Inflammatory macrophage treated with lipopolysaccharide for 1 hour (primary cell): ENCODE results near the gene DIP2C.
"Not testable (repeated sequence)": the region's sequence is repeated elsewhere in the genome, so short reads cannot be mapped to it uniquely, and the experiment has no call there.

ENCODE experiments used
- DNase-seq, 2 donors: peaks; one replicate each; pipeline ENCODE4 v3.0.0-alpha.2; 2020 to 2022

Gene DIP2C

DNA sequence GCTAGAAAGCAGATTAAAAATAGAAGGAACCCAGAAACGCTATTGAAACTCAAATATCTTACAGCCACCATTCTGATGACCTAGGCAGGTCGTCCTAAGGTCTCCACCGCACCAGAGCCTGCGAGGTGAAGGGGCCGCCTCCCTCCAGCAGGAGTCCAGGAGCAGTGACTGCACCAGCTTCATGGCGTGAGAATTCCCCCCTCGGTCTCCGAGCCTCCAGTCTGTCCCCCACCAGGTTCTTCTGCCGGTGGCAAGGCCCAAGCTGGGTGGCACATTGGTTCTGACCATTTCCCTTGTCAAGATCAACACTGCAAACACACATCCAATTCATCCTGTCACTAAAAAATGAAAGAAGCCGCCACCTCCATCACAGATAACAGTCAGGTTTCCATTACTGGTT is 98.7 kb downstream of the DIP2C start:
- no peak for DNase-seq

DNA sequence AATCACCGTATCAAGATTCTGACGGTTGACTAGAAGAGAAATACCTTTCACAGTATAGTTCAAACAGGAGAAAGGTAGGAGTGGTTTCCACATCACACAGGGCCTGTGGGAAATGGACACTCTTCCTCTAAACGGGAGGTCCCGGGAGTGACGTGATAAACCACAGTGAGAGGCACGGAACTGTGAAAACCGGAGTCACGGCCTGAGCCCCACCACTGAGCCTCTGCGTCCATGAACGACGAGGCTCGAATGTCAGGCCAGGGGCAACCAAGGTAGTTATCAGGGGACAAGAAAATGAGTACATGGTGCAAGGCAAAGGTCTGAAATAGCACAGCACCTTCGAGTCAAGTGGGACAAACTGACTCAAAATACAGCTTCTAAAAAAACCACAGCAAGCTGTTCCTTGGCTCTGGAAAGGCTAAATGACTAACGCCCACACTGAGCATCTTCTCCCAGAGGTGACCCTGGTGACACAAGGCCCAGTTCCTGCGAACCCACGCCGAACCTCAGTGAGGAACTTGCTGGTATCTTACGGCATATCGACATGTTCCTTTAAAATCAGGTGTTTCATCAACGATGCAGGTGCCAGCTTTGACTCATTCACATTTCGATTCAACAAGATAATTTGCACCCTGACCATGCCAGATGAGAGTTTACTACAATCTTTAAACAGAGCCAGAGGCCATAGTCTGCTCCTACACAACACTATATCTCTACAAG is 99.3 kb downstream of the DIP2C start:
- DNase-seq: no peak

DNA sequence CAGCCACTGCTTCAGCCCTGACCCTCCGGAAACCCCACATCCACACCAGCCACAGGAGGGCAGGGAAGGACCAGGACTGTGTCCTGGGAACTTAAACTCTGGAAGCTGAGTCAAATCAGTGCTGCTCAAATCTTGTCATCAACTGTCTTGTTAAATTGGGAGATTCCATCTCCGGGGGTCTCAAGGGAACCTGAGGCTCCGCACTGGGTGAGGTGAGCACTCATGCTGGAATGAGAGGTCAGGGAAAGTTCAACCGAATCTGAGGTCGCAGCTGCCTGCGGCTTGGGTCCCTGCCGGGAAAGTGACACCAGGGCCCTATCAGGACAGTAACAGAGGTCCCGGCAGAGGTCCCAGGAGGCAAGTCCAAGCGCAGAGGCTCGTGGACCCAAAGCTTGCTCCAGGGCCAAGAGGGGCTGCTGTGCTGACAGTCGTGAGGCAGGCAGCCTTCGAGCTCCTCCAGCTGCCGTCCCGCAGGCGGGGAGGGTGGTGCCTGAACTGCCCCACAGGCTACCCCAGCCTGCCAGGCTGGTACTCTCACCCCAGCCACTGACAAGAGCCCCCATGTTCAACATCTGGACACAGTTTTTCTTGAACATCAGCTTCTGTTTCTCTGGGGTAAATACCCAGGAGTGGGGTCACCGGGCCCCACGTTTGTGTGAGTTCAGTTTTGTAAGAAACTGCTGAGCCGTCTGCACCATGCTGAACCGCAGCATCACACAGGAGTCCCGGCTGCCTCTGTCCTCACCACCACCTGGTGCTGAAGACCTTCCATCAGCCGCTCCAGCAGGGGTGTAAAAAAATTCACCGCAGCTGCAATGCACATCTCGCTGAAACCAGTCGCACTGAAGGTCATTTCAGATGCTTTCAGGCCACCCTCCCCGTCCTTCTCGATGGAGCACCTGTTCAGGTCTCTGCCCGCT is 101.0 kb downstream of the DIP2C start:
- DNase-seq: no peak

DNA sequence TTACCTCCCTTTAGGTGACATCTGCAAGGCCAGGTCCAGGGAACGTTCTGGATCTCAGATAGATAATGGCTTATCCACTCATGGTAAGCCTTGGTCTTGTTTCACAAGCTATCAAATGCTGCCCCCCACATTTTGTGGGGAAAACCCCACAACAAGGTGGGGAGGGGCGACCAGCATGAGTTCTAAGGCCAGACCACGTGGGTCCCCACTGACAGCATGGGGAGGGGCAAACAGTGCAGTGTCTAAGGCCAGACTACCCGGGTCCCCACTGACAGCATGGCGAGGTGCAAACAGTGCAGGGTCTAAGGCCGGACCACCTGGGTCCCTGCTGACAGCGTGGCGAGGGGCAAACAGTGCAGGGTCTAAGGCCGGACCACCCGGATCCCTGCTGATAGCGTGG is 102.8 kb downstream of the DIP2C start:
- no peak for DNase-seq

DNA sequence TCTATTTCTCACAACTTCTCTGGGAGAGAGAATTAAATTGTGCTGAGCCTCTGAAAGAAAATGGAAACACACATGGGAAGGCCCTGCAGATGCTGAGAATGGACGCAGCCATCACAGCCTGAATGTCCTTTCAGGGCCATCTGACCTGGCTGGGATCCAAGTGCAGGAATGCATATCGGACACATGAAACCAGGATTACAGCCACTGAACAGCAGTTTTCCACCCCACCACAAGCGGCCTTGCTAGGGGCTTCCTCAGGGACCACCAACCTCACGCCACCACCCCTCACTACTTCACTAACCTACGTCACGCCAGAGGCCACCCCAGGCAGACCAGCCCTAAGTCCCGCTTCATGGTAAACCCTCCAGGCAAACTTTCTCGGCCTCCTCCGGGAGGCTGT is 103.3 kb downstream of the DIP2C start:
- DNase-seq: no peak

DNA sequence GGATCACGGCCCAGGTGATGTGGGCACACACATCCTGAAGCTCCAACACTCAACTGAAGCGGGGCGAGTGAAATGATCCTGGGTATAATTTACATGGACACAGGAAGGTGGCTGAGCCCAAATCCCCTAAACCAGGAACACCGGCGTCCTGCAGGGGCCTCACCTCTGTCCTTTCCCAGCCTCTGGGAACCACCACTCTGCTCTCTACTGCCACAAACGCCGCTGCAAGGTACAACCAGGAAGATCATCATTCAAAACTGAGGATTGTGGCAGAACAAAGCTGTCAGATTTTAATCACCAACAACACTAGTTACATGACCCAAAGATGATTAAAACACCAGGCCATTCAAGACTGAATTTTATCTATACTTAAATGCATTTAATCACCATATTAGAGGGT is 104.0 kb downstream of the DIP2C start:
- no peak for DNase-seq

DNA sequence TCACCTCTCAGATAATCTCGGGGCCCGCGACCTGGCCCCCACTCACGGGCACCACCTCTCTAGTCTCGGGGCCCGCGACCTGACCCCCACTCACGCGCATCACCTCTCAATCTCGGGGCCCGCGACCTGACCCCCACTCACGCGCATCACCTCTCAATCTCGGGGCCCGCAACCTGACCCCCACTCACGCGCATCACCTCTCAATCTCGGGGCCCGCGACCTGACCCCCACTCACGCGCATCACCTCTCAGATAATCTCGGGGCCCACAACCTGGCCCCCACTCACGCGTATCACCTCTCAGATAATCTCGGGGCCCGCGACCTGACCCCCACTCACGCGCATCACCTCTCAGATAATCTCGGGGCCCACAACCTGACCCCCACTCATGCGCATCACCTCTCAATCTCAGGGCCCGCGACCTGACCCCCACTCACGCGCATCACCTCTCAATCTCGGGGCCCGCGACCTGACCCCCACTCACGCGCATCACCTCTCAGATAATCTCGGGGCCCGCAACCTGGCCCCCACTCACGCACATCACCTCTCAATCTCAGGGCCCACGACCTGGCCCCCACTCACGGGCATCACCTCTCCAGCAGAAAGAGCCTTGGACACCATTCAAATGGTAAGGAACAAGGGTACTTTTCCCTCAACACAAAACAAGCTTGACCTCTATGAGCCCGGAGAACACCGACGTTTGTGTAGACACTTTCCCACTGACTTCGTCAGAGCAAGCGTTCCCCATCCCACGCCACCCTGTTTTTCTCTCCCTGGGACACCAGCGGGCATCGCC is 104.8 kb downstream of the DIP2C start:
- DNase-seq: not testable (repeated sequence)

DNA sequence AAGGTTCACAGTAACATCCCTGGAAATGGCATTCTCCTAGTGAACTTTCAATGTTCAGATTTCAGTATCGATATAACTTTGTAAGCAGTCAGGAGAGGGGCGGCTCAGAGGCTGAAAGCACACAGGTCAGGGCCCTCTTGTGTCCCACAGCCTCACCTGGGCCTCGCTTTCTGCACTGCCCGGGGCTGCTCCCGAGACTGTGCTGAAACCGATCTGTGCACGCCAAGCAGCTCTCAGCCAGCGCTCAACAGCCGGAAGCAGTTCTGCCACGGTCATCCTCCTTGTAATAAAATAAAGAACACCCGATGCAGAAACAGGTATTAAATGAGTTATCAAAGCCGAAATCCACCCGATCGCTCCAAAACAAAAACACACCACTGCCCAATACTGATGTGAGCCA is 106.0 kb downstream of the DIP2C start:
- DNase-seq: no peak

DNA sequence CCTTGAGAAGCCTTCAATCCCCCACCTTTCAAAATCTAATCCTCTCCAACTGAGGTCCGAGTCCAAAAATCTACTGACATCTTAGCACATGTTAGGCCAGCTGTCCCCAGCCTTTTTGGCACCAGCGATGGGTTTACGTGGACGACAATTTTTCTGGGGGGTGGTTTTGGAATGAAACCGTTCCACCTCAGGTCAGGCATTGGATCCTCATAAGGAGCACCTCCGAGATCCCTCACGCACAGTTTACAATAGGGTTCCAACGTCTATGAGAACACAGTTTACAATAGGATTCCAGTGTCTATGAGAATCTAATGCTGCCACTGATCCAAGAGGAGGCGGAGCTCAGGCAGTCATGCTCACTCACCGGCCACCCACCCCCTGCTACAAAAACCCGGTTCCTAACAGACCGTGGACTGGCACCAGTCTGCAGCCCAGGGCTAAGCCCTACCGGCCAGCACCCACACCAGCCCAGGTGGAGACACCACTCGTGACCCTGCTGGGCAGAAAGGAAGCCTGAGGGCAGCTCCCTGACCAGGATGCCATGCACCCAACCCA is 107.6 kb downstream of the DIP2C start:
- DNase-seq: no peak

DNA sequence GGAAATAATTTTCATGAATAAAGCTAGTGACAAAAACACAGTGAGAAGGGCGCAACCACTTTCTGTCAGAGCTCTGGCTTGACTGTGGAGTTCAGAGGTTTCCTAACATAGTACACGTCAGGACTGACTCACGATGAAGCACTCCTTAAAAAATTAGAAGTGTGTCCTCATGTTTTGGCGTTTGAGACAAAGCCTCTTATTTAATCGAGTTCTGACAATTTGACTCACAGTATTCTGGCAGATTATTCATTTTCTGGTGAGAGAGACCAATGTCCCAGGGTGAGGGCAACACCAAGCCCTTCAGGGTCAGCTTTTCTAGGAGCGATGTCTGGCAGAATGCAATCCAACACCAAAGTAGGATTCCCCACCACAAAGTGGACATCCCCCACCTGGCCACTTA is 108.7 kb downstream of the DIP2C start:
- DNase-seq: no peak

DNA sequence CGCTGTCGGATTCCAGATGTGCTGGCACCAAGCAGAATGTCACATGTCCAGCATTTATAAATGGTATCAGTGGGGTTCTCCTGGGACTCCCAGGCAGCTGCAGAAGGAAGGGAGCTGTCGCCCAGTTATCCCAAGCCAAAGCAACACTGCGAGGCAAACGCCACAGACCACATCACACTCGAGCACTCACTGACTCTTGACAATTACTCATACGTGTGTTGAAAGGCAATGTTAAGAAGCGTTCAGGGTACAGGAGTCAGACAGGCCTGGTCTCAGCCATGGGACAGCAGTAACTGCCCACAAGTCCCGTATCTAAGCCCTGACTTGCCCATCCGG is 113.4 kb downstream of the DIP2C start:
- no peak for DNase-seq

DNA sequence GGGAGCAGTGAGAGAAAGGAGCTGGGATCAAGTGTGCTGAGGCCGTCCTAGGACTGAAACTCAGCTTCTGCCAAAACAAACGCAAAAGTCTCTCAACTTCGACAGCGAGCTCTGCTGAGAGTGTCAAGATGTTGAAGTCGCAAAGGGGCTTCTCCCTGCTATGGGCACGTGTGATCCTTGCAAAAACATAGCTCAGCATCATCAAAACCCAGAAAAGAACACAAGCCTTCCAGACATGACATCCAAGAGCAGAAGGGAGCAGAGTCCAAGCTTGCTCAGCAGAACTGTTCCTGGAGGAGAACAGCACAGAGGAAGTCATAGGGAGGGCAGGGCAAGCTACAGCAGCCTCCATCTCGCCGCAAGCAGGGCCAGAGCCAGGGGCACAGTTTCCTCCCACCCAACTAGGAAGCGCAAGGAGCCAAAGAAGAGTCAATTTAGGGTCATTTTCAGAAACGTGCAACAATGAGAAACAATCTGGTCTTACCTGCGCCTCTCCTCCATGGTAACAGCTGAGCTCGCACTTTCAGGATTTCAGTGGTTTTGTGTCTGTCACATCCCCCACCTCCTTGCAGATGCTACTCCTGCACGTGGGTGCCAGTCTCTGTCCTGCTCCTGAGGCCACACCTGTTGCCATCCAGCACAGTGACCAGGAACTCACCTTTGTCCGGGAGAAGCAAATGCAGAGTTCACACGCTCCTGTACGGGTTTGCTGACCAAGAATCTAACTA is 113.9 kb downstream of the DIP2C start:
- DNase-seq: no peak

DNA sequence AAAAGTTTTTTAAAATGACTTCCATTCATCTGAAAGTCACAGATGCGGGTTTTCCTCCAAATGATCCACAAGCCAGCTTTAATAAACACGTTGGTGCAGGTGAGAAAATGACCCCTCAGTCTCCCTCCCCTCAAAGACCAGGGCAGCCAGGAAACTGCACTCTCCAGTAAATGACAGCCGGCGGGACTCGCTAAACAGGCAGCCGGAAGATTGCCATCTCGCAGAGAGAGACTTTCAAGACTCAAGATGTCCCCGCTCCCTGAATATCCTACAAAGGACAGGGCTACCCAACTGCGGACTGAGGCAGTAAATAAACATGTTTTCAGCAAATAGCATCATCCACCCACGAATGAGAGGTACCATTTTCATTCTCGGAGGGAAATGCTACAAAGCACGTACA is 116.8 kb downstream of the DIP2C start:
- DNase-seq: no peak

DNA sequence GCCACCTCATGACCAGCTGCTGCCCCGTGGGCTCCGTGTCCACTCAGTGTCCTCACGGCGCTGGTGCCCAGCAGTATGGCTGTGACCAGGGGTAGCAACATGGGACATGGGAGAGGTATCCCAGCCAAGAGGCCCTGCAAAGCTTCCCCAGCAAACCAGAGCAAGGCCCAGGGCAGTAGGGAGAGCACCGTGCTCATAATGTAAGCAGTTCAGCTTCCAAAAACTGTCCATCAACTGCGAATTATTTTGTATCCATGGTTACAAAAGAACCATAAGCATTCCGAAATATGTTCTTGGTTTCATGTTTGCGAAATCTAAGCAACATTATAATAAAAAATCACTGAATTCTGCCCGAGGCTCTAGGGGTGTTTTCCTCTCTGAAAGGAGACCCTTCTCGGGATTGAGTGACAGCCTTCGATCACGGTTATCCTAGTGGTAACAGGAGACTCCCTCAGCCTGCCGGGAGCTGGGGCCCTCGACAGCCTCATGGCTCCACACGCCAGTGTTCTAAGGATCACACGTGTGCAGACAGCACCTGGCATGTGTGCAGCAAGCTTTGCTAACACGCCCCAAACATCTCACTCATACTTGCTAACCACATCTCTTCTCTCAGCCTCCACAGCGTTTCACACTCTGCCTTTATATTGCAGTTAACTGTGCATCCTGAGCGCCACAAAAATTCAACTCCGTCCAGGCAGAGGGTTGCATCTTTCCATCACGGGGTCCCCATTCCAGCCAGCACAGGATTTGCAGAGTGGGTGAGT is 117.6 kb downstream of the DIP2C start:
- no peak for DNase-seq

DNA sequence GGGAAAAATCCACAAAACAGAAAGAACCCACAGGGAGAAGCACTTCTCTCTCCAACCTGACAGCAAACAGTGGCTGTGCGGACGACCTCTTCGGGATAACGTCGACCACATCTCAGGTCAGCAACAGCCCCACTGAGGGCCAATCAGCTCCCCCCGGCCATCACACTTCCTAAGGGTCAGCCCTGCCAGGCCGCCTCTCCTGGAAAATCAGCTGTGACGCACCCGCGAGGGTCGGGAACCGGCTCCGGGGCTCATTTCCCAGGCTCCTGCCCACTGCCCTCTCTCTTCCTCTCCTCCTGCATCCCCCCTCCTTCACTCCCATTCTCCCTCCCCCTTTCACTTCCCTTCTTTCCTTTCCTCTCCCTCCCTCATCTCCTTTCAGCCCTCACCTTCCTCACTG is 118.3 kb downstream of the DIP2C start:
- no peak for DNase-seq

DNA sequence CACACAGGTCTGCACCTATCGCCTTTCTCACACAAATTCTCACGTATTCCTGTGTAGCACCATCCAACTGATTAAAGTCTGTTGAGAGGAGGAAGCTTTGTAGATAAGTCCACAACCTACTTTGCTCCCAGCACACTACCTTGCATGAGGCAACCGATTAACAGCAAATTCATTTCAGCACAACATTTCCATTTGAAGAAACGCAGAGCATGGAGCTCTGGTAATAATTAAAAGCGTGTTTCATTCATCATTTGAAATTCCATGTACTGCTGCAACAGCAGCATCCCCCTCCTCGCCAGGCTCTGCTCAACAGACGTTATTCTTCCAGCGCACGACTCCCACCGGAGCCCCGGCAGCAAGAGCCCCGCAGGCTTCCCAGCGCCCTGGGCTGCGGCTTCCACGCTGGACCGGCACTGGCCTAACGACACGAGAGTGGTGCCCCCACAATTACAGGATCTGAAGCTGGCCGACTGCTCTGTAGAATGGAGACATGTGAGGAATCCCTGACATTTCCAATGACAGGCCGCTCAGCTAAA is 118.8 kb downstream of the DIP2C start:
- no peak for DNase-seq

DNA sequence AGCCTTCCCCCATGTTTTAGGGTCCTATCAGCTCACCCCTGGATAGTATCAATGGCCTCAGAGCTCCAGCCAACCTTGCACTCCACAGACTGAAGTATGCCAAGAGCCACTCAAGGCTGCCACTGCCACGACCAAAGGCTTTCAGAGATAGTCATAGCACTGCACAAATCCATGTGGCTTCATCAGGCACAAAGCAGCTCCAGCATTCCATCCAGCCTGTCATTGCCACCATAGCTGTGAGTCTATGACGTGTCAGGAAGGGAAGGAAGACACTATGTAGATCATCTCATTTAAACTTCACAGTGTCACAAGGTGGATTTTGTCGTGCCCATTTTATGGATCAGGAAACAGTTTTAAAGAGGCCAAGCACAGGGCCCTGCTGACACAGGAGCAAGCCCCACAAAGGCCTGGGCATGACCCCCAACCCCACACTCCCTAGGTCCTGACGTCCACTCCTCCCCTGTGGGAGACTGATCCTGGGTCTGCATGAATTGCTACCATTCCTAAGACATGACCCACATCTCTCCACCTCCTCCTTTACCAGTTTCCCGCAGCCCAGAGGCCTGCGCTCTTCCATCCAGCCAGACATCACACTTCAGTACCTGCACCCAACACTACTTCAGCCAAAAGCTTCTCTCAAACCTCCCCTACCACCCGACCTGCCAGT is 119.4 kb downstream of the DIP2C start:
- DNase-seq: no peak

DNA sequence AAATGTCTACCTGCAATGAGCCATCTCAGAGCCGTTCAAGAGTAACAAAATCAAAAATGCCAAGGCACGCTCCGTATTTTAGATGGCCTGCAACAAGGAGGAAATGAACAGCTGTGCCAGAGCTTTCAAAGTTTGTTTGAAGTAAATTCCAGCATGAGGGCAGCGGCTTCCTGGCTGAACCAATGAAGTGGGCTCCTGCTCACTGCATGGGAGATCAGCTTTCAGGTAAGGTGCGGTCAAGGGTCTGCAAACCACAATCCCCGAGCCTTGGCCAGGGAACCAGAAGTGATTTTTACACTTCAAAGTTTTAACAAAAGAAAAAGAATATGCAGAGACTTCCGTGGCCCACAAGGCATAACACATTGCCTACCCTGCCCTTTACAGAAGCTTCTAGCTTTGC is 120.6 kb downstream of the DIP2C start:
- no peak for DNase-seq

DNA sequence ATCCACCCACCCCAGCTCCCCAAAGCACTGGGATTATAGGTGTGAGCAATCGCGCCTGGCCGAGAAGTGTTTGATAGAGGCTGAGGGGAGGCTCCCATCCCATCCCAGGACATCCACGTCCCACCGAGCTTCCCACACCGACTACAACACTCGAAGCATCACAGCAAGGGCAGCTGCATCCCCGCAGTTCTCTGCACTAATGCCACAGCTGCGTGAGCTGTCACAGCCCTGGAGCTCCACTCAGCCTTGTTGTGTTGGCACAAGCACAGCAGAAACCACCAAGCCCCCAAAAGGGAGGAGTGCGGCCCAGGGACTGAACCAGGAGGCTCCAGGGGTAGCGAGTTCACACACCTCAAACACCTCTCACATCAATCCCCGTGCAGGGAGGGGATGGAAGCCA is 121.6 kb downstream of the DIP2C start:
- no peak for DNase-seq

DNA sequence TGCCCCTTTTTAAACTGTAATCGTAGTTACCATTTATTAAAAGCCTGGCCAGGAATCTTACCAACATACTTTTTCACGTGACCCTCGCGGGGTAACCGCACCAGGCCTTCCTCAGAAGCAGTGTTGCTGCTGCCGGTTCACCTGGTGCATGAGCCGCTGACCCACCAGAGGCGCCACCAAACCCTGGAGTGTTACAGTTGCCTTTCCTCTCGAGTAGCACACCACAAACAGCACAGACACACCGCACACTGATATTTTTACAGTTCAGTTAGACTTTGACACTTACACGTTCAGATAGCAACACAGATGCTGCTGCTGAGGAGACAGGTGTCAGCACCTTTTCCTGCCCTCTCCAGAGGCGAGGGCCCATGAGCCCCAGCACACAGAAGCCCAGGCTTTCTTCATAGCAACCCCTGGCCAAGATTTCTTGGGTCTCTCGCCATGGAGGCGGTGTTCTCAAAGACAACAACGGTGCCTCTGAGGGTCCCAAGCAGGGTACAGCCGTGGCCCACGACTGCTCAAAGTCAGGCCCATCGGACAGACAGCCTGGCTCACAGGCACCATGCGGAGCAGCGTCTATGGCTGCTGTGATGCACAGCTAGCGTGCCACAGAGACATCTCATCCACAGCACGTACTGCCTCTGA is 123.1 kb downstream of the DIP2C start:
- no peak for DNase-seq
